DMS153 treated with DMSO at 0.1 percent for 48 hours (cell line): ENCODE data around the gene CYP4A22.
"Not testable (repeated sequence)": the region's sequence is repeated elsewhere in the genome, so short reads cannot be mapped to it uniquely, and the experiment has no call there.

Source experiments
- DNase-seq: peaks from one replicate; lab custom pipeline; 2025; ENCODE audit not compliant: unreplicated experiment; lab: John Stamatoyannopoulos, UW

CYP4A22 gene

DNA sequence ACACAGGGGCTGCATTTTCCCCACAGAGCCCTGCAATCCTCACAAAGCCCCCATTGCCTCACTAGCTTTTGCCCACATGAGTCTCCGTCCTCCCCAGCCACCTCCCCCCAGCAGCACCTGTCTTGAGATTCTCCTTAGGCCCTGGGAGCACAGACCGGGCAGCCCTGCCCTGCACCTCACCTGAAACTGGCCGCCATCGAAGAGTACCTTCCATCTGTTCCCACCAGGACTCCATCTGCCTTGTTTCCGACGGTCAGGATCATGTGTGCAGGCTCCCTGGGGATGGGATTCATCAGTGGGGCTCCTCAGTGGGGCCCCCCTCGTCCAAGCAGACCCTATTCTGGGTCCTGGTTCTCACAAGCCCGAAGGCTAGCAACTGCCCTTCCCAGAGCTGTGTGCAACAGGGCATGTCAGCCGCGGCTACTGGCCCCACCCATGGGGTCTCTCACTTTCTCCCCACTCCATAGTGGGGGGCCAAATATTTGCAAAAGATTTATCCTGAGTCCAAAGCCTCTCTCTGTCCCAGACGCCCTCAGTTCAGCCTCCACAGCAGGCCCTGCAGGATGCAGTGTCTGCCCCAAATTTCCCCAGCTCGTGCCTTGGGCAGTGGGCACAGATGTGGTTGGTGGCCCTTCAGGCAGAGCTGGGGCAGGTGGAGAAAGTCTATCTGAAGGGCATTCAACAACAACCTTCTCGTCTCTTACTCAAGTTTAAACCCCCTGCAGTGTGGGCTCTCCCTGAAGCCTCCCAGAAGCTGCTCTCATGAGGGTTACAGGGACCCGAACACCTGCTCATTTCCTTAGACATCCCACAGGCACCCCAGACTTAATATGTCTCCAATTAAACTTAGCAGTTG lies 47.8 kb downstream of the CYP4A22 start:
- DNase-seq = no peak

DNA sequence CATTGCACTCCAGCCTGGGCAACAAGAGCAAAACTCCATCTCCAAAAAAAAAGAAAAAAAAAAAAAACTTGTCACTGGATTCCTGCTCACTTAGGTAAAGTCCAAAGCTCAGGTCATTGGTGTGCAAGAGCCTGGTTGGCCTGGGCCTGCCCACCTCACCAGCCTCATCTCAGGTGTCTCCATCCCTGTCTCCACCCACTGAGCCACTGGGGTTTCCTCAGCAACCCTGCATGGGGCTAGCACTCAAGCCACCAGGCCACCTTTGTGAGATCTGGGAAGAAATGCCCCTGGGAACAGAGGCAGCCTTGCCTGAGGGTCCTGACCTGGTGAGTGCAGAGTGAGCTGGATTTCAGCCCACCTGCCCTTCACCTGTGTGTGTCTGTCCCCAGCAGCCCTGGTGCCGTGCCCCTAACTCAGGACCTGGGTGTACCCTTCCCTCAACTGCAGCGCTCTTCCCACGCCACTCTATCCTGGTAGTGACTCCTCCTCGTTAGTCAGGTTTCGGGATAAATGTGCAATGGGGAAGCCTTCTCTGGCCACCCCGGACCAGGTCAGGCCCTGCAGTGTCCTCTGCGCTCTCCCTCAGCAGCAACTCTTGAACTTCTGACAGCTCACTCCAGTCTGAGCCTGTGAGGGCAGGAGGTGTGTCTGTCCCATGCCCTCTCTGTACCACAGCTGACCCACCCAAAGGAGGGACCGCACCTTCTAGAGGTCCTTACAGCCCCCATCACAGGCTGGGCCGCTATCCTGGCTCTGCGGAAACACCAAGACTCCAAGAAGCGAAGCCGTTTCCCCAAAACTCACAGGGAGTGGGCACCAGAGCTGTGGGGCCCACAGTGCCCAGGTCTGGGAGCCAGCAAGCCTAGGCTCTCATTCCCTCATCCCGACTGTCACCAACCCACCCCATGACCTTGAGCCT lies 49.3 kb downstream of the CYP4A22 start:
- no peak for DNase-seq

DNA sequence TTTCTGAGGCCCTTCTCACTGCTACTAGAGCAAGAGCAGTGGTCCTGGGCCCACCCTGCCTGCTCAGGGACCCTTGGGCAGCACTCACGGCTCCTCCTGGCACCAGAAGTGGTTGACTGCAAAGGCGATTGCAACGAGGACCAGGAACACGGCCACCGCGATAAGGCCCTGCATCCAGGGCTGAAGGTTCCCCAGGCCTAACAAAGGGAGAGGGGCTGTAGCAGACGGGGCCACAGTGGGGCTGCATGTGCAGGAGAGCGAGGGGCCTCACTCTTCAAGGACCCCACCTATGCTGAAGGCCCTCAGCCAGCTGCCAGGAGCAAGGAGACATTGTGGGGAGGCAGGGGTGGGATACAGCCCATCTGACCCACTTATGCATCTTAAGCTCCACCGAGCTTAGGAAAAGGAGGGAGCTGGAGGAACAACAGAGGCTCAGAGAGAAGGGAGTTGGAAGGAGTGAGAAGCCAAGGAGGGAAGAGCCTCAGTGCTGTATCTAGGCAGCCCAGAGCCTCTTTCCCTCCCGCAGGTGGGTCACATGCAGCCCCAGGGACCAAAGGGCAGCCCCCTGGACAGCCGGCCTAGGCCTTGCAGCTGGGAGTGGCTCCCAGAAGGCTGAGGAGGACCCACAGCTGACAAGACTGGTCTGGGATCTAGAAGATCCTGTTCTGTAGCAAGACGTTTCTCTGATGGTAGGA lies 50.1 kb downstream of the CYP4A22 start:
- no peak for DNase-seq

DNA sequence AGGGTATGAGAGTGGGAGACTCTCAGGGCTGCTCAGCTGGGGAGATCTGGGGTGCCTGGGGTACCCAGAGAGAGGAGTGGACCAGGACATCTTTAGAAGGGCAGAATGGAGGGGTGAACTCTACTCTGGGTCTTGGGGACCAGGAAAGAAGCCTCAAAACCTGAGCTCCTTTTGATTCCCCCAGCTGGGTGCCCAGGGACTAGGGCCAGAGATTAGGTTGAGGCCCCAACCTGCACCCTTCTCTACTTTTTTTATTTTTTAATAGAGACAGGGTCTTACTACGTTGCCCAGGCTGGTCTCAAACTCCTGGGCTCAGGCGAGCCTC lies 50.6 kb downstream of the CYP4A22 start:
- DNase-seq = no peak

DNA sequence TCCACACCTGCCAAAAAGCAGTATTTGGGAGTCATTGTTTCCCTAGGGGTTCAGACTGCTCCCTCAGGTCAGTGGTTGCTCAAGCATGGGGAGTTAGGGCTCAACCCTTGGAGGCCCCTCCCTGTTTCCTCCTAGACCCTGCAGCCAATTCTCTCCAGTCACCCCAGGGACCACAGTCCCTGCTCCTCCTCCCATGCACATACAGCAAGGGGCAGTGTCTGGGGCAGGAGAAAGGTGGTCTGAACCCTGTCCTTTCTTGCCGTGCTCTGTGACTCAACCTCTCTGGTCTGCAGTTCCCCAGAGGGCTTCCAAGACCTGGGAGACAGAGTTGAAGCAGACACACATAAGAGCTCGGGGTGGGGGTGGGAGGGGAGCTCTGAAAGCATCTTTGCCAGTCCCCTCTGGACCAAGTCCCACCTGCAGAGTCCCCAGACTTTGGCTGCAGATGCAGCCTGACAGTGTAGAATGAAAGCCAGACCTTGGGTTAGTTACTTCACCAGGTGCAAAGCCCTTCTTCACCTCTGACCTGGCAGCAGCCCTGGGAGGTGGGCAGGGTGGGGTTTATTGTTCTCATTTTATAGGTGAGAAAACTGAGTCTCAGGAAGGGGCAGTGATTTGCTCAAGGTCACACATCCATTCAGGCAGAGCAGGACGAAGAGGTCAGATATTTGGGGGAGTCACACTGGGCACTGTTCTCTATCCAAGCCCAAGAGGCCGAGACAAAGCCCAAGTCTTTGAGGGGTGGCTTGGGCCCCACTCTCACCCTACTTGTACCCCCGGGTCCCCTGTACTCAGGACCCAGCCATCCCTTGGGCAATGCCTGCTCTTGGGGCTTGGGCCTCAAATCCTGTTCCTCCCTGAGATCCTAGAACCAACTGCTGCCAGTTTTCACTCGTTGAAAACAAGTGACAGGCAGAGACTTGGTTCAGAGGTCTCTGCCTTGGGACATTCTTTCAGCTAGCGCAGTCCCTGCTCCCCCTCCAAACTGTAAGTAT lies 51.8 kb downstream of the CYP4A22 start:
- no peak for DNase-seq

DNA sequence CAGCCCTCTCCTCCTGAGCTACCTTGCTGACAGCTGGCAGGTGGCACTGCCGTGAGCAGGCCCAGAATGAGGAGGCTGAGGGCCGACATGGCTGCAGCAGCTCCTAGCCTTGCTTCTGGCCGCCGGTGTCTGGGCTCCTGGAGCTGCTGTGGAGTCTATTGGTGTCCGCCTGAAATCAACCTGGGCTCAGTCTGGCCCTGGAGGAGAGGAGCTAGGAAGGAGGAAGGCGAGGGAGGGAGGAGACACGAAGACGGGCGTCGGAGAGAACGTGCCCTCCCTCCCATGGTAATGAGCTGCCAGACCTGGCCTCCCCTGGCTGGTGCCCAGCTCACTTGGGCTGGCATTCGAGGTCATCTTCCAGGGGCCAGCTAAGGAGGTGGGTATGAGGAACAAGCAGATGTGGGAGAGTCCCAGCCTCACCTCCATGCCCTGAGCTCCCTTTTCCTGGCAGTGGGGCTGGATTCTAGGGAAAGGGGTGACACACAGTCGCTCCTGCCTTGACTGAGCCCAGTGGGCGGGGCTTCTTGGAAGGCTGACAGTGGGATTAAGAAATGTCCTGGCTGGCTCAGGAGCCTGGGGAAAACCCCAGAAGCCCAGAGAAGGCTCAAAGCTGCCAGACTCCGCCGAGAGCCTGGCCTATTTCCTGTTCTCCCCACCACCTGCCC lies 52.7 kb downstream of the CYP4A22 start, which contains the start of gene PDZK1IP1:
TSS of gene PDZK1IP1 (minus strand) at position 193 of the 665 bp plus-strand sequence. CDS start at position 89, 104 bp downstream.
- no peak for DNase-seq

DNA sequence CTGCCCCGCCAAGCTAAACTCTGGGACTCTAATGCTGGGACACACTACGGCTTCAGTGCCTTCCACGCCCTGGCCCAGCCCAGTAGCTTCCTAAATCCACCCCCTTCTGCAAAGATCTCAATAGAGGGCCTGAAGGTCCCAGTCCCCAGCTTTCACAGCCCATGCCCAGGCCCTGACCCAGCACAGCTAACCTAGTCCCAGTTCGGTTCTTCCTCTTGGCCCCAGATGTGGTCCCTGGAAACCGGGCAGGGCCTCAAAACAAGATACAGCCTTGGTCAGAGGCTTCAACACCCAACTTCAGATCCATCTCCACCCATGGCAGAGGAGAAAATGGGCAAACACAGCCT lies 53.2 kb downstream of the CYP4A22 start:
- DNase-seq = no peak

DNA sequence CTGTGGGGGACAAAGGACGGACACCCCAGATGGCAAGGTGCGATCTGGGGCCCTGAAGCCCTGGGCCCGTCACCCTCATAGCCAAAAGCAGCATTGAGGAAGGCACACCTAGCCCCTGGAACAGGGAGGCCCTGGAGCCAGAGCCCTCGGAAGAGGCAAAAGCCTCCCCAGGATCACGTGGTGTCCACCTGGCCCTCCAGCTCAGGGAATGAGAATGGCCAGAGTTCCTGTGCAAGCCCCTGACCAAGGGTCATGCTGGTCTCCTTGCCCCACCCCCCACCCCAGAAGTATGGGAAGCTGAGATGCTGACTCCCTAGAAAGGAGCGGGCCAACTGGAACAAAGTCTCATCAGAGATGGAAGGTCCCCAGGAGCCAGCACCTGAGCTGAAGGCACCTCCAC lies 53.6 kb downstream of the CYP4A22 start:
- DNase-seq = no peak

DNA sequence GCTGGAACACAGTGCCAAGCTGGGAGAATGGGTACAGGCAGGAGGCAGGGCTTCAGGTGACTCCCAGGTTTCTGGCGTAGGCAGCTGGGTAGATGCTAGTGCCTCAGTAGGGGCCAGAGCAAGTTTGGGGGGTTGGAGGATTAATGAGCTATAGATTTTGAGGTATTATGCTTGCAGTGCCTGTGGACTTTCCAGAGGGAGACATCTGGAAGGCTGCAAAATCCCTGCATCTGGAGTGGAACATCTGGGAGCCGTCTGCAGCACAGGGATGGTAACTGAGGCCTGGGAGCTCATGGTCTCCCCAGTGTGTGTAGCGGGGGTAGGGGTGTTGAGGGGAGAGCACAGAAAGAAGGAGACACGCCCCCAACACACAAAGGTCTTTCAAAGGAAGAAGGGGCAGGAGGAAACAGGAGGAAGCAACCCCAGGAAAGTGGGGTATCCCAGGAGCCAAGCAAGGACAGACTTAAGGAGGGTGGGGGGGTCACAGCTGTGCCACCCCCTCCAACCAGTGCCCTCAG lies 54.8 kb downstream of the CYP4A22 start:
- no peak for DNase-seq

DNA sequence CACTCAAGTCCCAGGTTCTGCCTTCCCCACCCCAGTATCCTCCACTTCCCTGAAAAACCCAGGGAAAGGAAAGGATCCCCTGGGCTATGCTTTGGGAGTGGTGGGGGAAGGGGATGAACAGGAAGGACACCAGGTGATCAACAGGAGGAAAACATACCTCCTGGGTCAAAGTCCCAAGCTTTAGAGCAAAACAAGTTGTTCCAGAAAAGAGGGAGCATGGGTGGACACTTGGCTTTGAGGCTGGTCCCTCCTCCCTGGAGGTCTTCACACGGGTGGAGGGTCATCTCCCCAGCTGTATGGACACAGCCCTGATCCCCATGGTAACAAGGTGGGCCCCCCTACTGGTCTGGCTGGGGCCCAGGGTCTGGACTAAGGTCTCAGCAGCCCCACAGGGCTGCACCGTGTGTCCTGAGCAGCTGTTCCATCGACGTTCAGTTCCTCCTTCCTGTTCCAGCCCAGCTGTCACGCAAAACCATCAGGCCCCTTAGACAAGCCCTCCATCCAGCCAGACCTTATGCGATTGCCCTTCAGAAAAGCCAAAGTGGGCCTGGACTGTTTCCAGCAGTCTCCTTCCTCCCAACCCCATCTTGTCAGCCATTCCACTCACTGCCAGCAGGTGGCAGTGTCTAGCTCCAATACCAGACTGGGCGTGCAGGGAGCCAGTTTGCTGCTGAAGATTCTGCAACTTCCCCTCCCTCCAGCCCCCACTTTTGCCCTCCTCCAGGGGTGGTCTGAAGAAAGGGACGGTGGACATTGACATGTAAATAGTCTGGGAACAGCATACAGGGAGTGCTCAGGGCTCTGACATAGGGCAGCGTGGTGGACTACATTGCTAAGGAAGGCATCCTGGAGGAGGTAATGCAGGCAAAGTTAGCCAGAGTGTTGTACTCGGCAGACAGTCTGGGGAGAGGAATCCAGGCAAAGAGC lies 55.5 kb downstream of the CYP4A22 start:
- peak; percentile 77 for DNase-seq

DNA sequence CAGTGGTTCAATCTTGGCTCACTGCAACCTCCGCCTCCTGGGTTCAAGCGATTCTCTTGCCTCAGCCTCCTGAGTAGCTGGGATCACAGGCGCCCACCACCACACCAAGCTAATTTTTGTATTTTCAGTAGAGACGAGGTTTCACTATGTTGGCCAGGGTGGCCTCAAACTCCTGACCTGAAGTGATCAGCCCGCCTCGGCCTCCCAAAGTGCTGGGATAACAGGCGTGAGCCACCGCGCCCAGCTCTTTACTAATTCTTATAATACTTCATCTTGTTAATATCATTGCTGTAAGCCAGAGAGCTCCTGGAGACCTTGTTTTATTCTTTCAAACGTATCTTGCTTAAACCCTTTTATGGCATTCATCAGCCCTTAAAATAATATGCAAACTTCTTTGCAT lies 56.3 kb downstream of the CYP4A22 start:
- DNase-seq = not testable (repeated sequence)

DNA sequence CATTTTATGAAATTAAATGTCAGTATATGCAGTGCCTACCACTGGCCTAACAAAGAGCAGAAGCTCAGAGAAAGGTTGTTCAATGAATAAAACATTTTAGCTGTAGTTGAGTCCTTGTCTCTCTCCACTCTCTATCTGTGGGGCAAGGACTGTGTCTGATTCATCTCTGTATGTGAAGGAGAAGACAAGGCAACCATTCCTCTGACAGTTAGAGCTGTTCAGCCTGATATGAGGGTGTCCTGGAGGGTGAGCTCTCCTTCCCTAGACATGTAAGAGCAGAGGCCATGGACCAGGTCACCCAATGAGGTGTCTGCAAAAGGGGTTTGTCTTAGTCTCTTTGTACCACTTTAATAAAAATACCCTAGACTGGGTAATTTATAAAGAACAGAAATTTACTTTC lies 57.1 kb downstream of the CYP4A22 start:
- DNase-seq = no peak

DNA sequence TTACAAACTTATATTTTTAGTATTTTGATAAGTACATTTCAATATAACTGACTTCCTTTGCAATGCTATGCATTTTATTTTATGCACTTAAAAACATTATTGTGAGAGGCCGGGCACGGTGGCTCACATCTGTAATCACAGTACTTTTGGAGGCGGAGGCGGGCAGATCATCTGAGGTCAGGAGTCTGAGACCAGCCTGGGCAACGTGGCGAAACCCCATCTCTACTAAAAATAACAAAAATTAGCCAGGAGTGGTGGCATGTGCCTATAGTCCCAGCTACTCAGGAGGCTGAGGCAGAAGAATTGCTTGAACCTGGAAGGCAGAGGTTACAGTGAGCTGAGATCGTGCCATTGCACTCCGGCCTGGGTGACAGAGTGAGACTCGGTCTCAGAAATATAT lies 58.7 kb downstream of the CYP4A22 start:
- DNase-seq = not testable (repeated sequence)

DNA sequence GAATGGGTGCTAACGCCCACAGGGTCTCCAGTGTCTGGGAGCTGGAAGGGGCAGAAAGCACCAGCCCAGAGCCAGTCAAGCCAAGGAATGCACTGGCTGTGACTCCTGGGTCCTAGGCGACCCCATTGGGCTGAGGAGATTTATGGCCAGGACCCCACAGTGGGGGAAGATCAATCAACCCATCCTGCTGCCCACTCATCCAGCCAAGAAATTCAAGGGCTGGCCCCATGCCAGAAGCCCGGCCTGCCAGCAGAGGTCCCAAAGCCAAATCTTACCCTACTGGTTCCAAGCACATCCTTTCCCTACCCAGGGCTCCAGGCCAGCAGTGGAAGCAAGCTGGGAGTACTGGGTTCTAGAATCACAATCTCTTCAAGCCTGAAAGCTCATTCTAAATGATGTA lies 59.4 kb downstream of the CYP4A22 start:
- DNase-seq = no peak

DNA sequence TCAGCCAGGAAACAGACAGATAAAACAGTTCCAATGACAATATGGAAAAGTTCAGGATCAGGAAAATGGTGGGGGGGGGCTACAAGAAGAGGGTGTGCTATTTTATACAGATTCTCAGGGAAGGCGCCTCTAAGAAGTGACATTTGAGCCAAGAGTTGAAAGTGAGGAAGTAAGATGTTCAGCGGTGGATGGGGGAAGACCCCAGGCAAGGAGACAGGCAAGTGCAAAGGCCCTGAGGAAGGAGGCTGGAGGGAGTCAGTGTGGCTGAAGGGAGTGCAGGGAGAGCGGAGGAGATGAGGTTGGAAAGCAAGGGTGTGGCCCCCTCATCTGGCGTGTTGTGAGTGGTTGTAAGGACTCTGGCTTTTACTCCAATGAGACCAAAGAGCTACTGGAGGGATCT lies 61.0 kb downstream of the CYP4A22 start:
- DNase-seq = no peak
